H1 (cell line): ENCODE measurements around the gene ENPP6.

Experiments used
- CTCF ChIP-seq, 3 experiments: IDR thresholded peaks; 1 replicate in 2 of 3; 2 replicates in 1 of 3; pipeline versions ENCODE4 v1.5.1 to v1.6.1; 2011; ENCODE audit warnings: low read length in 3 of 3, mild to moderate bottlenecking in 3 of 3, inconsistent platforms in 2 of 3, low read depth in 1 of 3, moderate library complexity in 1 of 3; ENCODE audit not compliant: insufficient read depth in 1 of 3; ENCODE audit errors: control extremely low read depth in 1 of 3
- EGR1 ChIP-seq: IDR thresholded peaks from 2 replicates; pipeline ENCODE4 v1.6.1; 2011; ENCODE audit warnings: low read depth, low read length, borderline replicate concordance
- NANOG ChIP-seq: IDR thresholded peaks from 2 replicates; pipeline ENCODE4 v1.6.1; 2011; ENCODE audit warnings: low read length, low read depth, mild to moderate bottlenecking, inconsistent platforms; ENCODE audit not compliant: insufficient read depth, poor library complexity, severe bottlenecking
- RBBP5 ChIP-seq: IDR thresholded peaks from 2 replicates; pipeline ENCODE4 v1.7.1; 2012; ENCODE audit warnings: low read depth, mild to moderate bottlenecking, inconsistent platforms, low read length, moderate library complexity, borderline replicate concordance
- TAF1 ChIP-seq: IDR thresholded peaks from 2 replicates; pipeline ENCODE4 v1.6.1; 2011; ENCODE audit warnings: mild to moderate bottlenecking, low read depth, low read length

- TF ChIP-seq CTCF (IDR thresholded peaks at IDR 0.05; ENCODE audit: control extremely low read depth in 1 of 3, insufficient read depth in 1 of 3, low read depth in 1 of 3, low read length in 3 of 3): no peak
- TF ChIP-seq TAF1: no peak
- TF ChIP-seq NANOG: no peak
- no peak for TF ChIP-seq RBBP5
- TF ChIP-seq EGR1: no peak
These were observed 176.5 kb downstream of the ENPP6 start for GRCh38 chr4:184041156-184041555.
